Breast epithelium (tissue), 4 donors: ENCODE measurements around the gene TBX6. TPM values are rescaled to one million over a fixed set of nuclear protein-coding genes. Genes with fewer than 3 reads are reported as not detected.
A peak's percentile ranks its signal among the peaks of the same experiment; 100 is the strongest.

Experiments used
- DNase-seq, 2 donors: peaks; one replicate each; pipeline ENCODE4 v3.0.0-alpha.2; 2019; ENCODE audit warnings: low spot score in 2 of 2
- H3K27ac ChIP-seq, 2 donors: fragments of 200-600 bp; sonication (generic) in 1 of 2; one replicate each; pipeline ENCODE4 v1.5.1; 2016 to 2019; ENCODE audit warnings: mild to moderate bottlenecking in 1 of 2
- H3K27me3 ChIP-seq, 2 donors: fragments of 200-600 bp; sonication (generic) in 1 of 2; one replicate each; pipeline versions ENCODE4 v1.5.1 to v1.6.0; 2017 to 2019; ENCODE audit warnings: control low read depth in 1 of 2, mild to moderate bottlenecking in 1 of 2
- H3K36me3 ChIP-seq: fragments of 200-600 bp; one replicate; pipeline ENCODE4 v1.5.1; 2019
- H3K4me1 ChIP-seq, 2 donors: fragments of 200-600 bp; sonication (generic); one replicate each; pipeline ENCODE4 v1.5.1; 2016 to 2019; ENCODE audit warnings: control low read depth in 1 of 2
- H3K4me3 ChIP-seq, 3 donors: fragments of 200-600 bp; sonication (generic); 1 replicate in 2 of 3; 2 replicates in 1 of 3; pipeline ENCODE4 v1.5.1; 2016 to 2019; ENCODE audit warnings: mild to moderate bottlenecking in 3 of 3, moderate library complexity in 2 of 3
- H3K9me3 ChIP-seq, 2 donors: fragments of 200-600 bp; sonication (generic) in 1 of 2; one replicate each; pipeline ENCODE4 v1.5.1; 2016 to 2019; ENCODE audit warnings: control low read depth in 1 of 2
- POLR2A ChIP-seq: fragments of 450-650 bp; IDR thresholded peaks from one replicate; pipeline ENCODE4 v1.6.1; 2016; ENCODE audit warnings: antibody characterized with exemption, mild to moderate bottlenecking, moderate library complexity
- POLR2AphosphoS5 ChIP-seq, 3 donors: sonication (generic); formaldehyde crosslinking; IDR thresholded peaks; one replicate each; pipeline ENCODE4 v1.6.1; 2017; ENCODE audit warnings: antibody characterized with exemption in 3 of 3
- intact Hi-C: fragments of 100-400 bp; cut with DNase I; formaldehyde crosslinking; loops from one replicate; pipeline ENCODE4 v1.15.1; 2023; ENCODE audit warnings: low total_unique reads
- total RNA-seq, 3 donors: library from RNA; depleted of rRNA; stranded (reverse); fragments of >200 nt; gene quantifications; one replicate each; pipeline ENCODE4 v1.1.0, GENCODE V29; 2016
- TF ChIP-seq, protein P1 (sequence below), 3 donors: fragments of 450-650 bp; IDR thresholded peaks; one replicate each; pipeline ENCODE4 v1.5.1; 2016 to 2017; ENCODE audit warnings: antibody characterized with exemption in 3 of 3, mild to moderate bottlenecking in 3 of 3, moderate library complexity in 3 of 3

TBX6 gene
- total RNA-seq, 3 donors from 2014 or later: 0.73 to 0.98 (median 0.80) TPM

- Histone ChIP-seq H3K27me3 (no peaks in the 10 kb centered on the region), H3K4me1 (no peaks in the 10 kb centered on the region), H3K4me3 (peak overlapping the region; percentile 95 to 96 (median 96)), H3K27ac (peak overlapping the region; percentile 93 to 96), H3K36me3 (no peaks in the 10 kb centered on the region), H3K9me3 (no peaks in the 10 kb centered on the region)
- intact Hi-C loops: no loop called here
- DNase-seq: no peak
- TF ChIP-seq, protein P1, sequence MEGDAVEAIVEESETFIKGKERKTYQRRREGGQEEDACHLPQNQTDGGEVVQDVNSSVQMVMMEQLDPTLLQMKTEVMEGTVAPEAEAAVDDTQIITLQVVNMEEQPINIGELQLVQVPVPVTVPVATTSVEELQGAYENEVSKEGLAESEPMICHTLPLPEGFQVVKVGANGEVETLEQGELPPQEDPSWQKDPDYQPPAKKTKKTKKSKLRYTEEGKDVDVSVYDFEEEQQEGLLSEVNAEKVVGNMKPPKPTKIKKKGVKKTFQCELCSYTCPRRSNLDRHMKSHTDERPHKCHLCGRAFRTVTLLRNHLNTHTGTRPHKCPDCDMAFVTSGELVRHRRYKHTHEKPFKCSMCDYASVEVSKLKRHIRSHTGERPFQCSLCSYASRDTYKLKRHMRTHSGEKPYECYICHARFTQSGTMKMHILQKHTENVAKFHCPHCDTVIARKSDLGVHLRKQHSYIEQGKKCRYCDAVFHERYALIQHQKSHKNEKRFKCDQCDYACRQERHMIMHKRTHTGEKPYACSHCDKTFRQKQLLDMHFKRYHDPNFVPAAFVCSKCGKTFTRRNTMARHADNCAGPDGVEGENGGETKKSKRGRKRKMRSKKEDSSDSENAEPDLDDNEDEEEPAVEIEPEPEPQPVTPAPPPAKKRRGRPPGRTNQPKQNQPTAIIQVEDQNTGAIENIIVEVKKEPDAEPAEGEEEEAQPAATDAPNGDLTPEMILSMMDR (IDR thresholded peaks at IDR 0.05): no peak
- no peak for TF ChIP-seq POLR2A
- no peak for TF ChIP-seq POLR2AphosphoS5 (IDR thresholded peaks at IDR 0.05)
Measured at GRCh38 chr16:30122604-30123160, 31.0 kb upstream of the TBX6 start.

DNA sequence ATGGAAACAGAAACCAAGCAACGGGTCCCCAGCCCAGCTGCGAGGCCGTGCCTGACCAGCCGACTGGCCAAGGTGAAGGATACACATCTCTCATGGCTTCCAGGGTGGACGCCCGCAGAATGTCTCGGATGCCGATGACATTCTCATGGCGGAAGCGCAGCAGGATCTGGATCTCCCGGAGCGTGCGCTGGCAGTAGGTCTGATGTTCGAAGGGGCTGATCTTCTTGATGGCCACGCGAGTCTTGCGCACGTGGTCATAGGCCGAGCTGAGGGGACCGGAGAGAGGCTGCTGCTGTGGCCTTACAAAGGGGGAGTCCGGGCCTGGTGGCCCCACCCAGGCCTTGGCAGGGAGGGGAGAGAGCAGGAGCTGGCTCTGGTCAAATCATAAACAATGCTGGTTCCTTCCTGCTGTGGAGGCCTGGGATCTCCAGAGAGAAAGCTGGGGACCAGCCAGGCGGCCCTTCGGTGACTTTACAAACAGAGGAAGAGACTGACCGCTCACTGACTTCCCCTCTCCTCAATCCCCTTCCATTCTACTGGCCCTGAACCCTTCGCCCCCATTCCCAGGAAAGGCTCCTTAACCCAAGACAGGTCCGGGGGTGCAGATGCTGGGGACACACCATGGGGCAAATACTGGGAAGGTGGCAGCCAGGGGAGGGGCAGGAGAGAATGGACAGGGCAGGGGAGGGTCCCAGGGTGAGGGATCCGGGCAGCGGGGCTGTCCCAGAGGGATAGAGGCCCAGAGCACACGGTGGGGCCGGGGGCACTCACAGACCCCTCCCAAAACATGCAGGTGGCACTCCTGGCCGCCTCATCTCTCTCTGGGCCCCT is 30.2 kb upstream of the TBX6 start:
- peak in 1 of 2 donors; percentile 54 for DNase-seq
- H3K9me3 ChIP-seq: no peaks in the 10 kb centered on the region

DNA sequence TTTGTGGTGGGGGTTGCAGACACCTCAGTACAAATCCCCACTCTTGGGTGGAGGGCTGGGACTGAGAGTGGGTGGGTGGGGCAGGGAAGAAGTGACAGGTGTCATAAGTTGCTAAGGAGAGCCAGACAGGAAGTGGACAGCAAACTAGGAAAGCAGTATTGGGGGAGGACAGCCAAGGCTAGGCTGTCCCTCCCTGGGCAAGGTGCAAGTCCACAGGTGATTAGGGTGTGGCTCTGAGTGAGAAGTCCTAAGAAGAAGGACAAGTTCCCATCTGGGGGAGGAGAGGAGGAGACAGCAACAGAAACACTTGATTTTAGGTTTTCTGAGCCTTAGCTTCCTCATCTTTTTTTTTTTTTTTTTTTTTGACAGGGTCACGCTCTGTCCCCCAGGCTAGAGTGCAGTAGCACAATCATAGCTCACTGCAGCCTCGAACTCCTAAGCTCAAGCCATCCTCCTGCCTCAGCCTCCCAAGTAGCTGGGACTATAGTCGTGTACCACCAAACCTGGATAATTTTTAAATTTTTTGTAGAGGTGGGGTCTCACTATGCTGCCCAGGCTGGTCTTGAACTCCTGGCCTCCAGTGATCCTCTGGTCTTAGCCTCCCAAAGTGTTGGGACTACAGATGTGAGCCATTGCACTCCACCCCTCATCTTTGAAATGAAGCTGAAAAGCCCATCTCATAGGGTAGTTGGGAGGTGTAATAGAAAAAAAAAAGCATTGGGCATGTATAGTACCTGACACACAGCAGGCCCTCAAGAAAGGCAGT is 28.8 kb upstream of the TBX6 start:
- Histone ChIP-seq H3K27me3 (no peaks in the 10 kb centered on the region), H3K36me3 (no peaks in the 10 kb centered on the region), H3K4me3 (no peak overlapping the region), H3K4me1 (no peaks in the 10 kb centered on the region), H3K9me3 (no peaks in the 10 kb centered on the region), H3K27ac (peak overlapping the region in 1 of 2 donors; percentile 96)
- no peak for DNase-seq
- intact Hi-C loops: no loop called here
- TF ChIP-seq, protein P1 (IDR thresholded peaks at IDR 0.05): no peak
- TF ChIP-seq POLR2AphosphoS5 (IDR thresholded peaks at IDR 0.05) (no peak), POLR2A (no peak)

More for the DNA sequence above, 30.2 kb upstream of the TBX6 start:
- Histone ChIP-seq H3K36me3 (no peaks in the 10 kb centered on the region), H3K27ac (peak overlapping the region; percentile 93 to 96), H3K4me3 (peak overlapping the region; percentile 95 to 96 (median 96)), H3K4me1 (no peaks in the 10 kb centered on the region), H3K27me3 (no peaks in the 10 kb centered on the region)
- intact Hi-C loops: no loop called here
- TF ChIP-seq POLR2A (no peak), POLR2AphosphoS5 (IDR thresholded peaks at IDR 0.05) (peak in 1 of 3 donors; percentile 12)
- TF ChIP-seq, protein P1 (IDR thresholded peaks at IDR 0.05): no peak

- H3K27me3 ChIP-seq: no peaks in the 10 kb centered on the region
- no peak for DNase-seq
- no peaks in the 10 kb centered on the region for H3K36me3 ChIP-seq
- intact Hi-C loops: no loop called here
- no peaks in the 10 kb centered on the region for H3K4me1 ChIP-seq
- no peaks in the 10 kb centered on the region for H3K9me3 ChIP-seq
- H3K4me3 ChIP-seq: no peak overlapping the region
- TF ChIP-seq, protein P1 (IDR thresholded peaks at IDR 0.05): no peak
- TF ChIP-seq POLR2AphosphoS5 (IDR thresholded peaks at IDR 0.05): no peak
- no peak for TF ChIP-seq POLR2A
- H3K27ac ChIP-seq: no peak overlapping the region
Measured at GRCh38 chr16:30119428-30119827, 27.7 kb upstream of the TBX6 start.
